Daoy (cell line): Measurements from ENCODE around the gene ALCAM. TPM values are rescaled to one million over a fixed set of nuclear protein-coding genes. Genes with fewer than 3 reads are reported as not detected.

Source experiments
- DNase-seq: peaks from one replicate; pipeline ENCODE4 v3.0.0-alpha.2; 2015; ENCODE audit warnings: low read depth
- total RNA-seq: library from RNA; depleted of rRNA; stranded (reverse); fragments of >200 nt; shearing (Covaris generic); gene quantifications from 2 replicates; pipeline ENCODE4 v1.2.3, GENCODE V29; 2014

The ALCAM gene
- total RNA-seq, 1 experiment from 2014 or later = 102 TPM

DNA sequence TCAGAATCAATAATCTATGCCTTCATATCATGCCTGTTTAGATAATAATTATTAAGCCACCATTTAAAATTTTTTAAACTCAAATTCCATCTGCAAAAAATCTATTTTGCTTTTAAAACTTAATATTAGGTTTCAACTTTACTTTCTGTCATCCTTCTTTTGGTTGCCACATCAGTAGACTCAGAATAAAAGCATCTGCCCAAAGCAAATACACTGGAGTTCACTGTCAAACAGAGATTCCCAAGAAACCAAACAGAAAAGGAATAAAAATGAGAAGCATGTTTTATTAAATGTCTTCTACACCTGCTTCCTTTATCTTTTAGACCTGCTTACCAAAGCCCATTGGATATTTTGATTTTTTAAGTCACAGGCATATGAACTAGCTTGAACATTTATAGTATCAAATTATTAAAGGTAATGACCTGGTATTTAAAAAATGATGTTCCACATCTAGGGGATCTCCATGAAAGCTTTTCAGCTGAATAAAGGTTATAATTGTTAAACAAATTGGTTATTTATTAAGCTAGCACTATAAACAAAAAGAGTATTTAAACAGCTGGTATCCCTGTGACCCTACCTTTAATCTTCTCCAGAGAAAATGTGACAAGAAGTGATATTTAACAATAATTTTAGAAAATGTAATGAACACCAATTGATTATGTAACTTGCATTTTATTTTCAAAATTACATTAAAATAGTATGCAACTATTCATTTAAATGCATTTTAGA, 62.5 kb downstream of the ALCAM start:
- DNase-seq = no peak

- DNase-seq = no peak
Measured at GRCh38 chr3:105430455-105430854, 63.7 kb downstream of the ALCAM start.

DNA sequence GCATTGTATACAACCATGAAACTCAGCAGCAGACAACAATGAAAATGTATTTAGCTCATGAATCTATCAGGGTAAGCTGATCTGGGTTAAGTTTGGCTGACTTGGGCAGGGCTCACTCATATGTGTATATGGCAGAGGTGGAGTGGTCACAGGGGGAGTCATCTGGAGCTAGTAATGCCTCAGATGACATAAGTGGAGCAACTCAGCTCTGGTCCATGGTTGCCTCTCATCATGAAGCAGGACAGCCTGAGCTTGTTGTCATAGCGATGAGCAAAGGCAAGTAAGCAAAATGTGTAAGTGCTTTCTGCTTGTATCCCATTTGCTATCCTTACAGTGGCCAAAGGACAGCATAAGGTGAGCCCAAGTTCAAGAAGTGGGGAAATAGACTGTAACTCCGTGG, 64.5 kb downstream of the ALCAM start:
- no peak for DNase-seq

- DNase-seq = no peak
Measured at GRCh38 chr3:105435277-105435676, 68.6 kb downstream of the ALCAM start.

DNA sequence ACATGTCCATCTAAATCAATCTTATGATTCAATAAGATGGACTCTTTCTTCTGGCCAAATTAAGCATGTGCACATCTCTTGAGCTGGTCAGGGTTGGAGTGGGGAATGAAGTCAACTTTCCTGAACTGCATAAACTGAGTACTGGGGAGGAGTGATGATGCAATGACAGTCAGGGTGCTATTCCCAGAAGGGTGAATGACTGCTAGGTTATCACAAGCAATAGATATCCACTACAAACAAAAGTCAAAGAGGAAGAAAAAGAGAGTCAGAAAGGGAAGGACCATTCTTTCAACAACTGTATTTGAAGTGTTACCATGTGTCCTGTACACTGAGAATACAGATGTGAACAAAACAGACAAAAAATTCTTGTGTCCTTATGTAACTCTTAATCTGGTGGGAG, 70.0 kb downstream of the ALCAM start:
- no peak for DNase-seq

GRCh38 chr3:105440113-105440512, 73.4 kb downstream of the ALCAM start:
- no peak for DNase-seq

GRCh38 chr3:105444725-105445124, 78.0 kb downstream of the ALCAM start:
- DNase-seq = no peak

GRCh38 chr3:105448338-105448982, 81.8 kb downstream of the ALCAM start:
- DNase-seq = no peak

- no peak for DNase-seq
Measured at GRCh38 chr3:105449414-105449813, 82.7 kb downstream of the ALCAM start.

DNA sequence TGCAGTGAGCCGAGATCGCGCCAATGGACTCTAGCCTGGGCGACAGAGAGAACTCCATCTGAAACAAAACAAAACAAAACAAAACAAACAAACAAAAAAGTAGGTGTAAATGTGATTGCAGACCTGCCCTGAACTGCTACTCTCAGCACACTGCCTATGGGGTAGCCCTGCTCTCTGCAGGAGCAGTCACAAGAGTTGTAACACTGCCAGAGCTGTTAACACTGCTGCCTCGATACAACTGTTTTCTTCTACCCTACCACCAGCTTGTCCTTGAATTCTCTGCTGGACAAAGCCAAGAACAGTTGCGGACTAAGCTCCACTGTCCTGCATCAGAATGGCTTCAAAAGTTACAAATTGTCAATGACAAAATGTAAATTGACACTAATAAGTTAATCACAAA, 89.3 kb downstream of the ALCAM start:
- no peak for DNase-seq

GRCh38 chr3:105458518-105459215, 92.0 kb downstream of the ALCAM start:
- no peak for DNase-seq

DNA sequence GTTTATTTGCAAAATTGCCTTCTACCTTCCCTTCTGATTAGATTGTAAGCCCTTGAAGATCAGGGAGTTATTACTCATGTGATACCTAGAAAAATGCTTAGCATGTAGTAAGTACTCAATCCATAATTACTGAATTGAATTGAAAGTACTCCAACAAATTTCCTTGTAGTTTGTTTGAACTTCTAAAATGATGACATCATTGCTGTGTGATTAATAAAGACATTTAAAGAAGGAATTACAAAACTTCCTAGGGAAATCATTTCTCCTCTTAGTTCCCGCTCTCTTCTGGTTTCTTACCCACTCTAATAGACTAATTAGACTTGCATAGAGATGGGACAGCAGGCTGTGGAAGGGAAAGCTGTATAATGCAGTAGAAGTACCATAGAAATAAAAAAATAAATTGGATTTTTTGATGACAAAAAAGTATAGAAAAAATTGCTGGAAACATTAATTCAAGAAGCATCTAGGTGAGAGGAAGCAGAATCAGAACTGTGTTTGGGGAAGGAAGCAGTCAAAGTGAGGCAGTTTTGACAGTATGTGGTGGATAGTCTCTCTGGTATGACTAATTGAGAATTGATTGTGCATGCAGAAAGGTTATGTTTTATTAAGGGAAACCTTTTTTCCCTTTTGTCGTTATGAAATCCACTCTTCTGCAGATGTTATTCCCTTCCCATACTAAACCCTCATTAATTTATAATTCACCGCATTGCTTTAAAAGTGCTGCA, 93.0 kb downstream of the ALCAM start:
- DNase-seq = no peak

DNA sequence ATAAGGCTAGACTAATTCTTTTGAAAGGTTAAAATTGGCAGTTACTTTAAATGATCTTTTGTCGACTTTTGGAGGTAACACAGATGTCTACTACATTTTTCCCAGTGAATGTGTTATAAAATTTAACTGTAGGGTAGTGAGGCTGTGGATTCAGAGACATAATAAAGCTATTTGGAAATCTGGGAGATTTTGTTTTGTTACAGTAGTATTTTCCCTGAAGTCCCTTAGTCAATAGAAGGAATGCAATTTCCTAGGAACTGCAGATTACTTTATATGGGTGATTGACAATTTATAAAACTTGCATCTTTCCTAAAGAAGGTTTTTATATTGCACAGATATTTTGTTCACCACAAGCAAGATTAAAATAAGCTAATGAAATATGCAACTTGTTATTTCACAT, 96.9 kb downstream of the ALCAM start:
- DNase-seq = no peak

GRCh38 chr3:105465251-105465853, 98.6 kb downstream of the ALCAM start:
- DNase-seq = no peak

- no peak for DNase-seq
Measured at GRCh38 chr3:105466072-105466471, 99.4 kb downstream of the ALCAM start.

GRCh38 chr3:105466495-105467404, 100.0 kb downstream of the ALCAM start:
- DNase-seq = no peak

DNA sequence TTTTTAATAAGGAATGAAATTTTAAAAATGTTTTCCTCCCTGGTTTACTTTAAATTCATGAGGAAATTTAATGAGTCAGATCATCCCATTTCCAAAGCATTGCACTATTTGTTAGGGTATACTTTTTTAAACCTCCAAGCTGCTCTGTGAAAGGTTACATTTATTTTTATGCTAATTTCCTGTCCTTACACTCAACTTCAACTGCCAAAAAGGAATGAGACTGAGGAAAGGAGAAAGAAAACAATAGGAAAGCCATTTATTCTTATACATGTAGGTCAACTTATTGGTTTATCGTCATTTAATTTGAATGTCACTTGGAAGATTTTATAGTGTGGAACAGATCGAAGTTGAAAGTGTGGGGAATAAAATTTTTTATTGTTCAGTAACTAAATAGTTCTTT, 104.1 kb downstream of the ALCAM start:
- DNase-seq = no peak

DNA sequence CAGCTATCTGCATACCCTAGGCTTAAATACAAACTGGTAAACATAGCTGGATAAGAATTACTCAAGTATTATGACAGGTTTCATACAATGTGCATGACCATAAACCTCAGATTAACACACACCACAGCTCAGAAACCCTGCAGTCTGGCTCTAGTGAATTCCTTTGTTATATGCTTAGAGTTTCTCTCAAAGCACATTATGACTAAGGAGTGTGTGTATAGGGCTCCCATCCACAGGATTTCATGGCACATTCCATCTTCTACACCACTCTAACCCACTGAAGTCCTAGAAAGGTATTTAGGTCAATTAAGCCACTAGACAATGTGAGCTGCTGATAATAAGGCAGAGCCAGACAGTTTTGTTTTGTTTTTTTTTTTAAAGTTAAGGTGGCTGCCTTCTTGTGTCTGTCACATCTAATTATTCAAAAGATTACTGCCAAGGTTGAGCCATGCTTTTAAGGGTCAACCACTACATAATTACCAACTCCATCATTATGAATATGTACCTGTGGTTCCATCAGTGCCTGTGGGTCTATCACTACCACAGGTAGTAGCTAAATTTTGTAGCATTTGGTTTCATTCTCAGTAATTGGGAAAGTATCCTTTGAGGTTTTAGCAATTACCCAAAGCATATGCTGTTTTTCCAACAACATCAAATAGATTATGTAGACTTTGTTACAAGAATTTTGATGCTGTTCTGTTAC, 107.0 kb downstream of the ALCAM start:
- peak; percentile 31 for DNase-seq

DNA sequence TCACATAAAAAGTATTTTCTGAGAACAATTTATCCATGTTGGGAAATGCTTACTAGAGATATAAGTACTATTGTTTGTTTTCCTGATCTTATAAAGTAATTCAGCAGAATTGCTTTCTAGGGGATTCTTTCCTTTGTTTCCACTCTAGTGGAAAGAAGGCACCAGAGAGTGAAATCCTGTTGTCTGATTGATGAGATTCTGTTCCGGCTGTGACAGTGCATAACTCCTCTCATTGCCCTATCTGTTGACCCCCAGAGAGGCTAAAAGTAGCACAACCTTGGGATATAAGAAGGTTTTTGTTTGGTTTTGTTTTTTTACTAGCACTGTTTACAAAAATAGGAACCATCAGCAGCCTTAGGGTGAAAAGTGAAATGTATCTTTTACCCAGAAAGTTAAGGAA, 114.1 kb downstream of the ALCAM start:
- no peak for DNase-seq

- no peak for DNase-seq
Measured at GRCh38 chr3:105483476-105483875, 116.8 kb downstream of the ALCAM start.
